Measurements from ENCODE around the gene PDE7B.

- TF ChIP-seq CTCF (IDR thresholded peaks at IDR 0.05) (no peak), EZH2 (IDR thresholded peaks at IDR 0.05; ENCODE audit: borderline replicate concordance, insufficient read depth, low read depth, low read length, poor library complexity, severe bottlenecking) (no peak)
These were observed 225.0 kb downstream of the PDE7B start for GRCh38 chr6:136076496-136076895.
